ENCODE results near the gene AGAP1.

DNA sequence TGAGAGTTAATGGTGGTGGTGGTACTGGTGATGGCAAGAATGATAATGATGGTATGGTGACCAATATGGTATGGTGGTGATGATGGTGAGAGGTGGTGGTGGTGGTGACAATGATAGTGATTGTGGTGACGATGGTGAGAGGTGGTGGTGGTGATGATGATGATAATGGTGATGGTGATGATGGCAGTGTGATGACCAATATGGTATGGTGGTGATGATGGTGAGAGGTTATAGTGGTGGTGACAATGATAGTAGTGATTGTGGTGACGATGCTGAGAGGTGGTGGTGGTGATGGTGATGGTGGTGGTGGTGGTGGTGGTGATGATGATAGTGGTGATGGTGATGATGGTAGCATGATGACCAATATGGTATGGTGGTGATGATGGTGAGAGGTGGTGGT, 505.2 kb downstream of the AGAP1 start:
- TF ChIP-seq, protein P1, sequence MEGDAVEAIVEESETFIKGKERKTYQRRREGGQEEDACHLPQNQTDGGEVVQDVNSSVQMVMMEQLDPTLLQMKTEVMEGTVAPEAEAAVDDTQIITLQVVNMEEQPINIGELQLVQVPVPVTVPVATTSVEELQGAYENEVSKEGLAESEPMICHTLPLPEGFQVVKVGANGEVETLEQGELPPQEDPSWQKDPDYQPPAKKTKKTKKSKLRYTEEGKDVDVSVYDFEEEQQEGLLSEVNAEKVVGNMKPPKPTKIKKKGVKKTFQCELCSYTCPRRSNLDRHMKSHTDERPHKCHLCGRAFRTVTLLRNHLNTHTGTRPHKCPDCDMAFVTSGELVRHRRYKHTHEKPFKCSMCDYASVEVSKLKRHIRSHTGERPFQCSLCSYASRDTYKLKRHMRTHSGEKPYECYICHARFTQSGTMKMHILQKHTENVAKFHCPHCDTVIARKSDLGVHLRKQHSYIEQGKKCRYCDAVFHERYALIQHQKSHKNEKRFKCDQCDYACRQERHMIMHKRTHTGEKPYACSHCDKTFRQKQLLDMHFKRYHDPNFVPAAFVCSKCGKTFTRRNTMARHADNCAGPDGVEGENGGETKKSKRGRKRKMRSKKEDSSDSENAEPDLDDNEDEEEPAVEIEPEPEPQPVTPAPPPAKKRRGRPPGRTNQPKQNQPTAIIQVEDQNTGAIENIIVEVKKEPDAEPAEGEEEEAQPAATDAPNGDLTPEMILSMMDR (IDR thresholded peaks at IDR 0.05): no peak
- TF ChIP-seq EP300 (IDR thresholded peaks at IDR 0.05): no peak
